HG02885 (cell line): ENCODE results near the gene ODF2L.

ENCODE experiments used
- ATAC-seq: cut with Tn5 transposase; IDR thresholded peaks from one replicate; pipeline ENCODE4 v1.9.1; 2021; ENCODE audit warnings: mild to moderate bottlenecking; ENCODE audit not compliant: unreplicated experiment, poor library complexity

The ODF2L gene

GRCh38 chr1:86324130-86324822 lies 71.8 kb downstream of the ODF2L start:
- no peak for ATAC-seq

GRCh38 chr1:86322241-86322640 lies 73.9 kb downstream of the ODF2L start:
- ATAC-seq = no peak

DNA sequence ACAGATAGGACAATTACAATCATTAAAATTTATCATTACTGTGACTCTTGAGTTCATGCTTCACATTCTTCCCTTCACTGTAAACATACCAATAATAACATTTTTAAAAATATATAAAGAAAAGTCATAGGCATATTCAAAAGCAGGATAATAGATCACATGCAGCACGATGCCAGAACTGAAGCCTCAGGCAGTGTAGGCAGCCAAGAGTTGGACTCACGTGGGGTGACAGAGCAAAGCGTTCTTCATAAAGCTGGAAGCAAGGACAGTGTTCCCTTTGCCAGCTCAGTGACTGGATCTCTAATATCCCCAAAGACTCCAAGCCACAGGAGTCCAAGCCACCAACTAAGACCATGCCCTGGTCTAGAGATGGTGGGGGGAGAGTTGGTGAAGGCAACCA lies 77.7 kb downstream of the ODF2L start:
- no peak for ATAC-seq

GRCh38 chr1:86317926-86318325 lies 78.2 kb downstream of the ODF2L start:
- ATAC-seq = no peak

DNA sequence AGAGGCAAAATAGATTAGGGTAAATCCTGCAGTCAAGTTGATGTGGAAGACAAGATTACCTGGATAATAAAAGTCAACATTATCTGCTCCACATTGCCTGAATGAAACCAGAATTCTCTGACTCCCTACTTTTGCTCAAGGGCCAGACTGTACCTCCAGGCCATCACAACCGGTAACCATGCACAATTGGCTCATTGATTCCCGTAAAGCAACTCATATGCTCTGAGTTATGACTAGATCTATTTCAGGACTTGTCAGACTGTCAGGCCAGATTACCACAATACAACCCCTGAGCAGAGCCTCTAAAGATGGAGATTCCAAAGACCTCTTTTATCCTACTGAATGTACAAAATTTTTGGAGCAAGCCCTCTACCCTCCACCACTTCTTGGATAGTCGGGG lies 90.4 kb downstream of the ODF2L start:
- no peak for ATAC-seq

DNA sequence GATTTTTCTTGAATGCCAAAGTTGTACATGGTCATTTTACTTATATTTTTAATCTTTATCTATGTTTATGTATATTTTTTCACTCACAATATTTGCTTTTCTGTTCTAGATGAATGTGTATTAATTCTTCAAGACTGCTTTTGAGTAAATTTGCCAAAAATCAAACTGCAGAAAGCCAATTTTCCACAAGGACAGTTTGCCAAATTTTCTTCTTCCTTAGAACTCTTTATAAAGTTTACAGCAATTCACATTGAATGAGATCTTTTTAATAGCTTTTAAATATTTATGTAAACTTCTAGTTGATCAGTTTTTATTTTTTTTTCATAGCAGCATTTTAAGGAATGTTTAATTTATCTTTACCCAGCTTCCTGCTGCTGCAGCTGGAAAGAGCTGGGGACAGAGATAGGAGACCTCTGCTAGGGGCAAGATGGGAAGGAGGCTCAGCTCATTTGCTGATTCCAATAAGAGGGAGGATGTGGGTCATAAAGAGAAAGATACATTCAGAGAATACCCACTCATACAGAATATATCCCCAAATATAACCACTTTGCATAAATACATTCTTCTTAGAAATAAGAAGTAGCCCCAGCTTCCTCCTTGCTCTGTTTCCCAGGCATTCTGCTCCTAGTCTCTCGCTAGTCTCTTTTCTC lies 93.0 kb downstream of the ODF2L start:
- no peak for ATAC-seq
